ENCODE data around the gene CORO2B.

The CORO2B gene

GRCh38 chr15:68765602-68766368 is 187.0 kb downstream of the CORO2B start:
- DNase-seq (ENCODE audit: low spot score) (no peak), FAIRE-seq (no peak)

GRCh38 chr15:68767833-68768232 is 189.0 kb downstream of the CORO2B start:
- DNase-seq (ENCODE audit: low spot score): no peak
- no peak for FAIRE-seq

DNA sequence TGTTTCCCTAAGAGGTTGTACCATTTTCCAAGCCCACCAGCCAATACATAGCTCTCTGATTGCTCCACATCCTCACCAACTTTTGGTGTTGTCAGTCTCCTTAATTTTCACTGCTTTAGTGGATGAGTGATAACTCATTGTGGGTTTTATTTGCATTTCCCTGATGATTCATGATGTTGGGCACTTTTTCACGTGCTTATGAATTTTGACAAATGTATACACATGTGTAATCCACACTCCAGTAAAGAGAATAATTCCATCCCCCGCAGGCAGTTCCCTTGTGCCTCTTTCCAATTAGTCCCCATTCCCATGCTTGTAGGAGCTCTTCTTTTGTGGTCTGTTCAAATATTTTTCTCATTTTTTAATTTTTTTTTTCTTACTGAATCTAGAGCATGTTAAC is 189.5 kb downstream of the CORO2B start:
- no peak for DNase-seq (ENCODE audit: low spot score)
- no peak for FAIRE-seq

- no peak for DNase-seq (ENCODE audit: low spot score)
- FAIRE-seq: no peak
Measured at GRCh38 chr15:68769702-68770101, 190.9 kb downstream of the CORO2B start.

DNA sequence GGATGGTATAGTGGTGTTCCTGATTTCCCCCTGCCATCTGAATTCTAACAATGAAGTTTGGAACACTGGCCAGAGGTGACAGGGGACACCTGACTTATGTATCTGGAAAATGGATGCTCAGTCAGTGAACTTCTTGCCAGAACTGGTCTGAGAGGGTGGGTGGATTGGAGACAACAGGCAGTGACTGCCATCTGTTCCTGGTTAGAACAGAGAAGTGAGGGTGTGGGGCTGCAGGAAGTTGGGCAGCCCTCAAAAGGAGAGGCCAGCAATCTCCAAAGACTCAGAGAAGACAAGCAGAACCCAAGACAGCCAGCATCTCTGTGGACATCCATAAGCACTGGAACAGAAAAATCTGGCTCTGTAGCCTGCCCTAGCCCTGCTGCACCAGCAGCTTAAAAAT is 191.4 kb downstream of the CORO2B start:
- no peak for FAIRE-seq
- no peak for DNase-seq (ENCODE audit: low spot score)

DNA sequence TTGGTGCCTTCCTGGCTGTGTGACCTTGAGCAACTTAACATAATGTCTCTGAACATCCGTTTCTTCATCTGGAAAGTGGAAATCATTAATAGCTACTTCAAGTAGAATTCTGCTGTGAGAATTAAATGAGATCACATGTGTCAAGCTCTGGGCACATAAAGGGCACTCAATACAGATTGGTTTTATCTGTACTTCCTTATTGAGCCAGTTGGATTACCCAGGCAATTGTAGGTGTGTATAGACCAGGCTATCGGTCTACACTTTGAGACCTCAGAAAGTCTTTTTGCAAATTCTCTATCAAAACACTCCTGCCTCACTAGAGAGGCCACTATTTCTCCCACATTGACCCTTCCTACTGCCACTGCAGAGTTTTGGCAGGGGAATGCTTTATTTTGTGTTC is 194.2 kb downstream of the CORO2B start:
- FAIRE-seq: peak; percentile 32
- no peak for DNase-seq (ENCODE audit: low spot score)

GRCh38 chr15:68774120-68774519 is 195.3 kb downstream of the CORO2B start:
- FAIRE-seq (no peak), DNase-seq (ENCODE audit: low spot score) (no peak)

GRCh38 chr15:68774521-68775235 is 195.9 kb downstream of the CORO2B start:
- DNase-seq (ENCODE audit: low spot score): no peak
- FAIRE-seq: no peak

GRCh38 chr15:68775236-68775577 is 196.4 kb downstream of the CORO2B start:
- FAIRE-seq (no peak), DNase-seq (ENCODE audit: low spot score) (no peak)

DNA sequence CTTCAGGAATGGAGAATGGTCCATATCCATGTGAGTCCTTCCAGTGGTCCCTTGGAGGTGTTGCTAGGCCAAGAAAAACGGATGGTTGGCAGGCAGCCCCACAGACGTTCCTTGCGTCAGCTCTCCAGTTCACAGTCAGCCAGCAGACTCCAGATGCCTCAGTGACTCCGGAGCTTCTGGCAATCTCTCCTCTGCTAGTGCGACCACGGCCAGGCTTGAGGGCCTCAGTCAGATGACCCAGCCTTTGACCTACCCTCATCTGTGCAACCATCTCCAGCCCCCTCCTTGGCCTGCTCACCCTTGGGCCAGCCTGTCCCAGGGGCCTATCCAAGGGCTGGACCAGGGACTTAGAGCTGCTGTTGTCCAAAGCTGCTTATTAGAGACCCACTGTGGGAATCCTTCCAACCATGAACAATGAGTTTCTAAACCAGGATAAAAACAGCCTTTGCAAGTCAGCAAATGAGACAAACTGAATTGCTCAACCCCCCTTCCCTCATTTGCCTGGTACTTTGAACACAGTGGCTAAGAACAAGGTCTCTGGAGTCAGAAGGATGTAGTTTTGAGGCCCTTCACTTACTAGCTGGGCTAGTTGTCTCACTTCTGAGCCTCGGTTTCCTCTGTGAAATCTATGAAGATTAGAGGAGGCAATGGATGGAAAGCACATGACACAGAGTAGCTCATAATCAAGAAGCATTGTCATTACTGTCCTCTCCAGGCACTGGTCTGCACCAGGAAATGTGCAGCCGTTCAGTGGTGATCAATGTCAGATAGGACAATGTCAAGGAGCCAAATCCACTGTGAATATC is 197.1 kb downstream of the CORO2B start:
- DNase-seq (ENCODE audit: low spot score): no peak
- no peak for FAIRE-seq

- DNase-seq (ENCODE audit: low spot score) (no peak), FAIRE-seq (peak; percentile 69)
Measured at GRCh38 chr15:68776477-68777270, 197.9 kb downstream of the CORO2B start.

Measured in urothelium cell line (cell line).